Lower lobe of right lung (tissue), 2 donors: ENCODE data around the gene PTGIS. TPM values are rescaled to one million over a fixed set of nuclear protein-coding genes. Genes with fewer than 3 reads are reported as not detected.

Experiments
- ATAC-seq, 2 donors: fragments of 200-7000 bp; cut with Tn5 transposase; one replicate each; pipeline ENCODE4 v1.9.1; 2020 to 2022; ENCODE audit warnings: mild to moderate bottlenecking in 2 of 2, moderate library complexity in 2 of 2
- DNase-seq: peaks from one replicate; pipeline ENCODE4 v3.0.0-alpha.2; 2020
- H3K27ac ChIP-seq: fragments of 200-600 bp; one replicate; pipeline ENCODE4 v1.8.0; 2022
- H3K27me3 ChIP-seq: fragments of 200-600 bp; one replicate; pipeline ENCODE4 v1.8.0; 2022; ENCODE audit warnings: low read depth
- H3K36me3 ChIP-seq: fragments of 200-600 bp; one replicate; pipeline ENCODE4 v1.8.0; 2022; ENCODE audit warnings: mild to moderate bottlenecking
- H3K4me1 ChIP-seq: fragments of 200-600 bp; one replicate; pipeline ENCODE4 v1.8.0; 2022
- H3K4me3 ChIP-seq: fragments of 200-600 bp; one replicate; pipeline ENCODE4 v1.8.0; 2022; ENCODE audit warnings: mild to moderate bottlenecking
- H3K9me3 ChIP-seq: fragments of 200-600 bp; one replicate; pipeline ENCODE4 v1.8.0; 2022
- CTCF ChIP-seq: fragments of 200-600 bp; IDR thresholded peaks from one replicate; pipeline ENCODE4 v1.8.0; 2022; ENCODE audit warnings: antibody characterized with exemption, mild to moderate bottlenecking
- intact Hi-C: fragments of 100-400 bp; cut with DNase I; formaldehyde crosslinking; loops from one replicate; pipeline ENCODE4 v1.11.0; 2022
- total RNA-seq: library from RNA; stranded (reverse); fragmentation: NEBNext Ultra II Directional; extraction: Animal tissue kit (Norgen Biotek cat#: 25700); gene quantifications from one replicate; pipeline ENCODE4 v1.2.1, GENCODE V29; 2021
- donor health status: DM: no; HTN: yes; CAD: no; lungs with severe emphysema.

PTGIS gene
- total RNA-seq, 1 donor from 2014 or later: 41.2 TPM

- TF ChIP-seq CTCF: no peak
- H3K4me3 ChIP-seq: no peak overlapping the region
- ATAC-seq (no peak), DNase-seq (no peak)
- peaks cover 47% of the 10 kb centered on the region for H3K4me1 ChIP-seq
- H3K27ac ChIP-seq: no peak overlapping the region
- intact Hi-C loops: no loop called here
- H3K36me3 ChIP-seq: no peaks in the 10 kb centered on the region
- peaks cover 4% of the 10 kb centered on the region for H3K9me3 ChIP-seq
- no peaks in the 10 kb centered on the region for H3K27me3 ChIP-seq
Measured at GRCh38 chr20:49587111-49587570, 19.2 kb upstream of the PTGIS start.

- Histone ChIP-seq H3K4me1 (peaks cover 51% of the 10 kb centered on the region), H3K27me3 (no peaks in the 10 kb centered on the region), H3K9me3 (peaks cover 4% of the 10 kb centered on the region), H3K4me3 (no peak overlapping the region), H3K36me3 (no peaks in the 10 kb centered on the region), H3K27ac (no peak overlapping the region)
- TF ChIP-seq CTCF: no peak
- intact Hi-C loops: no loop called here
- DNase-seq: no peak
- no peak for ATAC-seq
Measured at GRCh38 chr20:49585585-49586245, 17.8 kb upstream of the PTGIS start.

GRCh38 chr20:49584418-49585382 is 16.8 kb upstream of the PTGIS start:
- intact Hi-C loops: no loop called here
- peak overlapping the region; percentile 43 for H3K27ac ChIP-seq
- no peak overlapping the region for H3K4me3 ChIP-seq
- DNase-seq (no peak), ATAC-seq (peak in 1 of 2 donors; percentile 17)
- H3K4me1 ChIP-seq: peaks cover 61% of the 10 kb centered on the region
- TF ChIP-seq CTCF: no peak
- no peaks in the 10 kb centered on the region for H3K27me3 ChIP-seq
- H3K9me3 ChIP-seq: peaks cover 4% of the 10 kb centered on the region
- no peaks in the 10 kb centered on the region for H3K36me3 ChIP-seq

- H3K36me3 ChIP-seq: no peaks in the 10 kb centered on the region
- intact Hi-C loops: no loop called here
- no peaks in the 10 kb centered on the region for H3K27me3 ChIP-seq
- peaks cover 4% of the 10 kb centered on the region for H3K9me3 ChIP-seq
- no peak overlapping the region for H3K4me3 ChIP-seq
- H3K27ac ChIP-seq: peak overlapping the region; percentile 43
- peaks cover 61% of the 10 kb centered on the region for H3K4me1 ChIP-seq
- no peak for TF ChIP-seq CTCF
- peak; percentile 56 for DNase-seq
- peak; percentile 81 to 83 for ATAC-seq
Measured at GRCh38 chr20:49583669-49584417, 15.9 kb upstream of the PTGIS start.

- Histone ChIP-seq H3K27ac (peak overlapping the region; percentile 5), H3K27me3 (no peaks in the 10 kb centered on the region), H3K4me1 (peaks cover 61% of the 10 kb centered on the region), H3K9me3 (peaks cover 4% of the 10 kb centered on the region), H3K4me3 (no peak overlapping the region), H3K36me3 (no peaks in the 10 kb centered on the region)
- no peak for TF ChIP-seq CTCF
- DNase-seq (no peak), ATAC-seq (no peak)
- intact Hi-C loops: no loop called here
Measured at GRCh38 chr20:49583343-49583668, 15.4 kb upstream of the PTGIS start.
